ENCODE results near the gene SLC23A2. TPM values are rescaled to one million over a fixed set of nuclear protein-coding genes. Genes with fewer than 3 reads are reported as not detected.

SLC23A2 gene
- total RNA-seq, 1 experiment from 2014 or later: 16.3 TPM

DNA sequence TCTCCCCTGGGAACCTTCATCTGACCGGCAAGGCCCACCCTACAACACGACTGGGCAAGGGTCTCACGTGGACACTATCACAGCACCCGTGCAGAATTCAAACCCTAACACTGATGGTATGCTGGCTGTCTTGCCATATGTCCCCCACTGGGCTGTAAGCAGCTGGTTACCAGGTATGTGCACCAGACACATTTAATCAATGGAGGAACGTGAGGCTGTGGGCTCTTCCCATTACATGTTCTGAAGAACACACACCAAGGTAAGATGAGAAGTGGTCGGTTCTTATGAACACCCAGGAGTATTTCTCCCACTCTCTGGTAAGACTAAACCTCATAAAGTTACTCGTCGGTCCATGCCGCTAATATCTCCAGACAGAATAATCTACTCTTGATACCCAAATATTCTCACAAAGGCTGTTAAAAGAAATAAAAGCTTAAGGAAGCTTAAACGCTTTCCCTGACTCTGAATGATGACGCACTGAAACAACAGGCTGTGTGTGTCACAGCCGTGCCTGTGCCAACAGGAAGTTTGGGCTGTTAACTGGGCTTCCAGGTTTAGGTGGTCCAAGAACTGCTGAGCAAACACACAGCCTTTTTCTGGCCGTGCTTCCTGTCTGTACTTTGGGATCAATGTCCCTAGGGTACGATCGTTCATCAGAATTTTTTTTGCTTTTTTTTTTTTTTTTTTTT is 75.3 kb downstream of the SLC23A2 start:
- H3K9me2 ChIP-seq (ENCODE audit: insufficient read depth): no peaks in the 10 kb centered on the region
- H3K27ac ChIP-seq (ENCODE audit: low read depth, low read length): no peak overlapping the region
- H3K27me3 ChIP-seq (ENCODE audit: insufficient read depth, low read length): no peaks in the 10 kb centered on the region
- H3K79me2 ChIP-seq (ENCODE audit: insufficient read depth, low read length): no peaks in the 10 kb centered on the region
- no peaks in the 10 kb centered on the region for H3K36me3 ChIP-seq (ENCODE audit: control insufficient read depth in 1 of 2, insufficient read depth in 2 of 2, low read length in 2 of 2)
- ATAC-seq: no peak
- no peak for DNase-seq (ENCODE audit: low read depth, low spot score)
- ChIA-PET RAD21 (ENCODE audit: low non-redundant PET in 1 of 2, low total read pairs in 2 of 2, uncharacterized antibody in 2 of 2, unreplicated experiment in 2 of 2) (no interaction called here), POLR2A (no interaction called here), CTCF (no interaction called here)
- no peak overlapping the region for H2AFZ ChIP-seq (ENCODE audit: low read depth, low read length, poor library complexity, severe bottlenecking)
- no peaks in the 10 kb centered on the region for H4K20me1 ChIP-seq (ENCODE audit: insufficient read depth)
- H3K9ac ChIP-seq (ENCODE audit: low read length): no peak overlapping the region
- H3K4me1 ChIP-seq (ENCODE audit: control insufficient read depth in 1 of 2, insufficient read depth in 2 of 2, low read length in 2 of 2): peaks cover 9 to 10% of the 10 kb centered on the region in 2 experiments; a peak in 2 of 4 replicates
- BruUV-seq (replicated peaks): no TSS peak
- no peak for TF ChIP-seq JUND (IDR thresholded peaks at IDR 0.05)
- no peak for TF ChIP-seq FOSL1 (IDR thresholded peaks at IDR 0.05; ENCODE audit: low read depth)
- TF ChIP-seq, protein P1, sequence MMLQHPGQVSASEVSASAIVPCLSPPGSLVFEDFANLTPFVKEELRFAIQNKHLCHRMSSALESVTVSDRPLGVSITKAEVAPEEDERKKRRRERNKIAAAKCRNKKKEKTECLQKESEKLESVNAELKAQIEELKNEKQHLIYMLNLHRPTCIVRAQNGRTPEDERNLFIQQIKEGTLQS (IDR thresholded peaks at IDR 0.05): no peak
- TF ChIP-seq POLR2AphosphoS5 (IDR thresholded peaks at IDR 0.05; ENCODE audit: low read depth, low read length): no peak
- no peak for TF ChIP-seq ELF1 (IDR thresholded peaks at IDR 0.05; ENCODE audit: borderline replicate concordance, low read depth)
- no peak for TF ChIP-seq ZNF274 (IDR thresholded peaks at IDR 0.05; ENCODE audit: low read depth, low read length)
- TF ChIP-seq, protein P2, sequence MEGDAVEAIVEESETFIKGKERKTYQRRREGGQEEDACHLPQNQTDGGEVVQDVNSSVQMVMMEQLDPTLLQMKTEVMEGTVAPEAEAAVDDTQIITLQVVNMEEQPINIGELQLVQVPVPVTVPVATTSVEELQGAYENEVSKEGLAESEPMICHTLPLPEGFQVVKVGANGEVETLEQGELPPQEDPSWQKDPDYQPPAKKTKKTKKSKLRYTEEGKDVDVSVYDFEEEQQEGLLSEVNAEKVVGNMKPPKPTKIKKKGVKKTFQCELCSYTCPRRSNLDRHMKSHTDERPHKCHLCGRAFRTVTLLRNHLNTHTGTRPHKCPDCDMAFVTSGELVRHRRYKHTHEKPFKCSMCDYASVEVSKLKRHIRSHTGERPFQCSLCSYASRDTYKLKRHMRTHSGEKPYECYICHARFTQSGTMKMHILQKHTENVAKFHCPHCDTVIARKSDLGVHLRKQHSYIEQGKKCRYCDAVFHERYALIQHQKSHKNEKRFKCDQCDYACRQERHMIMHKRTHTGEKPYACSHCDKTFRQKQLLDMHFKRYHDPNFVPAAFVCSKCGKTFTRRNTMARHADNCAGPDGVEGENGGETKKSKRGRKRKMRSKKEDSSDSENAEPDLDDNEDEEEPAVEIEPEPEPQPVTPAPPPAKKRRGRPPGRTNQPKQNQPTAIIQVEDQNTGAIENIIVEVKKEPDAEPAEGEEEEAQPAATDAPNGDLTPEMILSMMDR (IDR thresholded peaks at IDR 0.05 in 2 of 3, conservative IDR thresholded peaks at IDR 0.05 in 1 of 3; ENCODE audit: borderline replicate concordance in 1 of 3, insufficient read depth in 1 of 3, low read depth in 2 of 3, low read length in 2 of 3): no peak
- TF ChIP-seq CBX3 (IDR thresholded peaks at IDR 0.05; ENCODE audit: low read depth): no peak
- no peak for TF ChIP-seq SRF (IDR thresholded peaks at IDR 0.05; ENCODE audit: low read depth)
- TF ChIP-seq ZFX (IDR thresholded peaks at IDR 0.05): no peak
- TF ChIP-seq, protein P3, sequence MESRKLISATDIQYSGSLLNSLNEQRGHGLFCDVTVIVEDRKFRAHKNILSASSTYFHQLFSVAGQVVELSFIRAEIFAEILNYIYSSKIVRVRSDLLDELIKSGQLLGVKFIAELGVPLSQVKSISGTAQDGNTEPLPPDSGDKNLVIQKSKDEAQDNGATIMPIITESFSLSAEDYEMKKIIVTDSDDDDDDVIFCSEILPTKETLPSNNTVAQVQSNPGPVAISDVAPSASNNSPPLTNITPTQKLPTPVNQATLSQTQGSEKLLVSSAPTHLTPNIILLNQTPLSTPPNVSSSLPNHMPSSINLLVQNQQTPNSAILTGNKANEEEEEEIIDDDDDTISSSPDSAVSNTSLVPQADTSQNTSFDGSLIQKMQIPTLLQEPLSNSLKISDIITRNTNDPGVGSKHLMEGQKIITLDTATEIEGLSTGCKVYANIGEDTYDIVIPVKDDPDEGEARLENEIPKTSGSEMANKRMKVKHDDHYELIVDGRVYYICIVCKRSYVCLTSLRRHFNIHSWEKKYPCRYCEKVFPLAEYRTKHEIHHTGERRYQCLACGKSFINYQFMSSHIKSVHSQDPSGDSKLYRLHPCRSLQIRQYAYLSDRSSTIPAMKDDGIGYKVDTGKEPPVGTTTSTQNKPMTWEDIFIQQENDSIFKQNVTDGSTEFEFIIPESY (IDR thresholded peaks at IDR 0.05; ENCODE audit: extremely low read depth, insufficient replicate concordance, low read length): no peak
- TF ChIP-seq, protein P4, sequence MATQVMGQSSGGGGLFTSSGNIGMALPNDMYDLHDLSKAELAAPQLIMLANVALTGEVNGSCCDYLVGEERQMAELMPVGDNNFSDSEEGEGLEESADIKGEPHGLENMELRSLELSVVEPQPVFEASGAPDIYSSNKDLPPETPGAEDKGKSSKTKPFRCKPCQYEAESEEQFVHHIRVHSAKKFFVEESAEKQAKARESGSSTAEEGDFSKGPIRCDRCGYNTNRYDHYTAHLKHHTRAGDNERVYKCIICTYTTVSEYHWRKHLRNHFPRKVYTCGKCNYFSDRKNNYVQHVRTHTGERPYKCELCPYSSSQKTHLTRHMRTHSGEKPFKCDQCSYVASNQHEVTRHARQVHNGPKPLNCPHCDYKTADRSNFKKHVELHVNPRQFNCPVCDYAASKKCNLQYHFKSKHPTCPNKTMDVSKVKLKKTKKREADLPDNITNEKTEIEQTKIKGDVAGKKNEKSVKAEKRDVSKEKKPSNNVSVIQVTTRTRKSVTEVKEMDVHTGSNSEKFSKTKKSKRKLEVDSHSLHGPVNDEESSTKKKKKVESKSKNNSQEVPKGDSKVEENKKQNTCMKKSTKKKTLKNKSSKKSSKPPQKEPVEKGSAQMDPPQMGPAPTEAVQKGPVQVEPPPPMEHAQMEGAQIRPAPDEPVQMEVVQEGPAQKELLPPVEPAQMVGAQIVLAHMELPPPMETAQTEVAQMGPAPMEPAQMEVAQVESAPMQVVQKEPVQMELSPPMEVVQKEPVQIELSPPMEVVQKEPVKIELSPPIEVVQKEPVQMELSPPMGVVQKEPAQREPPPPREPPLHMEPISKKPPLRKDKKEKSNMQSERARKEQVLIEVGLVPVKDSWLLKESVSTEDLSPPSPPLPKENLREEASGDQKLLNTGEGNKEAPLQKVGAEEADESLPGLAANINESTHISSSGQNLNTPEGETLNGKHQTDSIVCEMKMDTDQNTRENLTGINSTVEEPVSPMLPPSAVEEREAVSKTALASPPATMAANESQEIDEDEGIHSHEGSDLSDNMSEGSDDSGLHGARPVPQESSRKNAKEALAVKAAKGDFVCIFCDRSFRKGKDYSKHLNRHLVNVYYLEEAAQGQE (IDR thresholded peaks at IDR 0.05; ENCODE audit: low read depth): no peak
- no peak overlapping the region for H3K4me3 ChIP-seq (replicated peaks in 1 of 2; ENCODE audit: low read depth in 1 of 2, low read length in 2 of 2)
- H3K4me2 ChIP-seq (ENCODE audit: low read length): no peak overlapping the region
- intact Hi-C loops (cut with micrococcal nuclease): no loop called here
- no peaks in the 10 kb centered on the region for H3K9me3 ChIP-seq (ENCODE audit: control insufficient read depth in 1 of 2, insufficient read depth in 1 of 2, low read depth in 1 of 2, low read length in 2 of 2)
